HepG2 (cell line): ENCODE results near the gene MAPK14.

ENCODE experiments used
- MEIS1 ChIP-seq: sonication (generic); formaldehyde crosslinking; IDR thresholded peaks from 2 replicates; pipeline ENCODE4 v1.9.0; 2021; ENCODE audit warnings: mild to moderate bottlenecking, missing genetic modification reagents, moderate library complexity, borderline replicate concordance
- USF2 ChIP-seq, 2 experiments: sonication (generic) in 1 of 2; formaldehyde crosslinking in 1 of 2; IDR thresholded peaks; 2 replicates each; pipeline versions ENCODE4 v1.5.1 to v1.6.1; 2011 to 2020; ENCODE audit warnings: borderline replicate concordance in 1 of 2, low read depth in 1 of 2, low read length in 1 of 2, mild to moderate bottlenecking in 1 of 2, missing genetic modification reagents in 1 of 2, moderate library complexity in 1 of 2

GRCh38 chr6:36135053-36135731 lies 107.6 kb downstream of the MAPK14 start:
- TF ChIP-seq MEIS1 (CRISPR knock-in tag) (no peak), USF2 (IDR thresholded peaks at IDR 0.05; ENCODE audit: low read depth, low read length) (no peak), USF2 (CRISPR knock-in tag; IDR thresholded peaks at IDR 0.05; ENCODE audit: borderline replicate concordance) (no peak)
